ENCODE results near the gene HAUS8.

DNA sequence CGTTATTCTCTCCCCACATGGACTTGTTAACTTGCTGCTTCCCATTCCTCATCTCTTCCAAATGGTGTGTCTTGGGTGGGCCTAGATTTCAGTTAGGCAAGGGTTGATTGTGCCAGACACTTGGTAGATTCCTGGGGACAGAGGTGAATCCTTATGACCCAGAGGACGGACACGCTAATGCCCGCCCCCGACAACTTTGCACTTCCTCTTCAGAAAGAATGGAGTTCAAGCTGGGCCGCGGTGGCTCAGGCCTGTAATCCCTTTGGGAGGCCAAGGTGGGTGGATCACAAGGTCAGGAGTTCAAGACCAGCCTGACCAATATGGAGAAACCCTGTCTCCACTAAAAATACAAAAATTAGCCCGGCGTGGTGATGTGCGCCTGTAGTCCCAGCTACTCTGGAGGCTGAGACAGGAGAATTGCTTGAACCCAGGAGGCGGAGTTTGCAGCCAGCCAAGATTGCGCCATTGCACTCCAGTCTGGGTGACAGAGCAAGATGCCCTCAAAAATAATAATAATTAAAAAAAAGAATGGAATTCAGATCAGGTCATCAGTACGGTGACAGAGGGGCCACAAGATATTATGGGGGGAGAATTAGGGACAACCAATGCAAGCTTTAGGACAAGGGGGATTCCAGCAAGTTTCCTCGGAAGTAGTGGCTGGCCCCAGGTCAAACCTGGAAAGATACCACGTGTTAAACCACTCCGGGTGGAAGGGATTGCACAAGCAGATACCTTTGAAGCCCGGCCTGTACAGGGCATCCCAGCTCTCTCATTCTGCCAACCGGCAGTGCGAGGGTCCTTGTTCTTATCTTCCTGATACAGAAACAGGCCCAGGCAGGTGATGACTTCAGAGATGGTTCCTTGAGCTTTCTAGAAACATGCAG, 3.0 kb upstream of the HAUS8 start:
- TF ChIP-seq, protein P1, sequence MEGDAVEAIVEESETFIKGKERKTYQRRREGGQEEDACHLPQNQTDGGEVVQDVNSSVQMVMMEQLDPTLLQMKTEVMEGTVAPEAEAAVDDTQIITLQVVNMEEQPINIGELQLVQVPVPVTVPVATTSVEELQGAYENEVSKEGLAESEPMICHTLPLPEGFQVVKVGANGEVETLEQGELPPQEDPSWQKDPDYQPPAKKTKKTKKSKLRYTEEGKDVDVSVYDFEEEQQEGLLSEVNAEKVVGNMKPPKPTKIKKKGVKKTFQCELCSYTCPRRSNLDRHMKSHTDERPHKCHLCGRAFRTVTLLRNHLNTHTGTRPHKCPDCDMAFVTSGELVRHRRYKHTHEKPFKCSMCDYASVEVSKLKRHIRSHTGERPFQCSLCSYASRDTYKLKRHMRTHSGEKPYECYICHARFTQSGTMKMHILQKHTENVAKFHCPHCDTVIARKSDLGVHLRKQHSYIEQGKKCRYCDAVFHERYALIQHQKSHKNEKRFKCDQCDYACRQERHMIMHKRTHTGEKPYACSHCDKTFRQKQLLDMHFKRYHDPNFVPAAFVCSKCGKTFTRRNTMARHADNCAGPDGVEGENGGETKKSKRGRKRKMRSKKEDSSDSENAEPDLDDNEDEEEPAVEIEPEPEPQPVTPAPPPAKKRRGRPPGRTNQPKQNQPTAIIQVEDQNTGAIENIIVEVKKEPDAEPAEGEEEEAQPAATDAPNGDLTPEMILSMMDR (IDR thresholded peaks at IDR 0.05 in 8 of 11, conservative IDR thresholded peaks at IDR 0.05 in 3 of 11) = no peak
- no peak for TF ChIP-seq POLR2A (IDR thresholded peaks at IDR 0.05)
- TF ChIP-seq POLR2AphosphoS5 (IDR thresholded peaks at IDR 0.05) = peak in 1 of 3 donors; percentile 6
